ENCODE measurements around the gene DPAGT1. TPM values are rescaled to one million over a fixed set of nuclear protein-coding genes. Genes with fewer than 3 reads are reported as not detected.

Gene DPAGT1
- total and polyA plus RNA-seq, 8 donors, result 21.3 to 46.2 (median 29.0) TPM

GRCh38 chr11:119091966-119092879 is 9.4 kb downstream of the DPAGT1 start:
- DNase-seq (no peak), ATAC-seq (no peak), FAIRE-seq (no peak)
- no peaks in the 10 kb centered on the region for H3K27me3 ChIP-seq
- H3K9me3 ChIP-seq, result no peaks in the 10 kb centered on the region
- peaks cover 9 to 16% (median 11%) of the 10 kb centered on the region in 3 donors for H3K4me1 ChIP-seq
- no peak overlapping the region for H3K27ac ChIP-seq
- no peak for TF ChIP-seq CTCF (IDR thresholded peaks at IDR 0.05)
- intact Hi-C loops (cut with DNase I), result no loop called here
- H3K4me3 ChIP-seq, result peak overlapping the region in 1 of 4 donors; percentile 85
- H3K36me3 ChIP-seq, result peaks cover 0 to 9% (median 0%) of the 10 kb centered on the region in 3 donors
- 84 to 86% methylated on average over 13 of the region's 13 CpGs for WGBS, 2 donors

- no peak overlapping the region for H3K4me3 ChIP-seq
- WGBS, 2 donors, result 86 to 89% methylated on average over 9 of the region's 9 CpGs
- H3K27ac ChIP-seq, result no peak overlapping the region
- no peak for TF ChIP-seq CTCF (IDR thresholded peaks at IDR 0.05)
- FAIRE-seq, result no peak
- DNase-seq, result no peak
- no peak for ATAC-seq
- H3K36me3 ChIP-seq, result no peaks in the 10 kb centered on the region
- H3K27me3 ChIP-seq, result no peaks in the 10 kb centered on the region
- intact Hi-C loops (cut with DNase I), result no loop called here
- no peaks in the 10 kb centered on the region for H3K9me3 ChIP-seq
- H3K4me1 ChIP-seq, result peaks cover 9 to 16% (median 11%) of the 10 kb centered on the region in 3 donors
Measured at GRCh38 chr11:119091178-119091577, 10.5 kb downstream of the DPAGT1 start.

GRCh38 chr11:119089319-119089718 is 12.3 kb downstream of the DPAGT1 start:
- 86 to 88% methylated on average over 1 of the region's 1 CpG for WGBS, 2 donors
- no peak for TF ChIP-seq CTCF (IDR thresholded peaks at IDR 0.05)
- DNase-seq (no peak), ATAC-seq (no peak), FAIRE-seq (no peak)
- Histone ChIP-seq H3K36me3 (no peaks in the 10 kb centered on the region), H3K27ac (no peak overlapping the region), H3K9me3 (no peaks in the 10 kb centered on the region), H3K4me1 (peaks cover 10 to 21% (median 16%) of the 10 kb centered on the region in 3 donors), H3K27me3 (no peaks in the 10 kb centered on the region), H3K4me3 (no peak overlapping the region)
- intact Hi-C loops (cut with DNase I), result no loop called here

GRCh38 chr11:119088406-119088805 is 13.2 kb downstream of the DPAGT1 start:
- WGBS, 2 donors, result 93 to 95% methylated on average over 9 of the region's 9 CpGs
- H3K27me3 ChIP-seq, result no peaks in the 10 kb centered on the region
- FAIRE-seq, result no peak
- DNase-seq, result no peak
- no peak for ATAC-seq
- intact Hi-C loops (cut with DNase I), result no loop called here
- no peak overlapping the region for H3K4me3 ChIP-seq
- H3K4me1 ChIP-seq, result peaks cover 4 to 16% (median 15%) of the 10 kb centered on the region in 3 donors
- H3K9me3 ChIP-seq, result no peaks in the 10 kb centered on the region
- no peak for TF ChIP-seq CTCF (IDR thresholded peaks at IDR 0.05)
- no peaks in the 10 kb centered on the region for H3K36me3 ChIP-seq
- H3K27ac ChIP-seq, result no peak overlapping the region

- no peaks in the 10 kb centered on the region for H3K9me3 ChIP-seq
- intact Hi-C loops (cut with DNase I), result no loop called here
- DNase-seq (no peak), FAIRE-seq (no peak), ATAC-seq (no peak)
- WGBS, 2 donors, result 94 to 95% methylated on average over 2 of the region's 2 CpGs
- TF ChIP-seq CTCF (IDR thresholded peaks at IDR 0.05), result no peak
- H3K27ac ChIP-seq, result no peak overlapping the region
- no peak overlapping the region for H3K4me3 ChIP-seq
- H3K36me3 ChIP-seq, result no peaks in the 10 kb centered on the region
- H3K27me3 ChIP-seq, result no peaks in the 10 kb centered on the region
- H3K4me1 ChIP-seq, result peaks cover 0 to 10% (median 9%) of the 10 kb centered on the region in 3 donors
Measured at GRCh38 chr11:119087747-119088241, 13.9 kb downstream of the DPAGT1 start.

Data from pancreas (tissue), 10 donors.